GM12878 (cell line): ENCODE data around the gene LRCH2.

ENCODE experiments used
- CTCF ChIP-seq, 3 experiments: IDR thresholded peaks in 2 of 3; conservative IDR thresholded peaks in 1 of 3; 2 replicates each; pipeline ENCODE4 v1.5.1; 2011; ENCODE audit warnings: low read depth in 3 of 3, low read length in 3 of 3, mild to moderate bottlenecking in 3 of 3, control low read depth in 2 of 3, moderate library complexity in 2 of 3, inconsistent platforms in 1 of 3, mixed read lengths in 1 of 3; ENCODE audit not compliant: control insufficient read depth in 2 of 3, insufficient read depth in 1 of 3; ENCODE audit errors: extremely low read depth in 1 of 3
- MAX ChIP-seq: IDR thresholded peaks from 2 replicates; pipeline ENCODE4 v1.6.1; 2012; ENCODE audit warnings: low read depth, low read length, improper control_type of control experiment
- MEF2A ChIP-seq: IDR thresholded peaks from 2 replicates; pipeline ENCODE4 v1.6.1; 2011; ENCODE audit warnings: low read depth, mild to moderate bottlenecking, low read length, moderate library complexity; ENCODE audit not compliant: insufficient read depth
- RFX5 ChIP-seq: IDR thresholded peaks from 2 replicates; pipeline ENCODE4 v1.6.1; 2011; ENCODE audit warnings: low read depth, low read length, improper control_type of control experiment
- SMC3 ChIP-seq: IDR thresholded peaks from 2 replicates; pipeline ENCODE4 v1.6.1; 2011; ENCODE audit warnings: low read length, improper control_type of control experiment, borderline replicate concordance
- TAF1 ChIP-seq: IDR thresholded peaks from 2 replicates; pipeline ENCODE4 v1.6.1; 2011; ENCODE audit warnings: mild to moderate bottlenecking, low read depth, low read length, borderline replicate concordance
- YY1 ChIP-seq: IDR thresholded peaks from 2 replicates; pipeline ENCODE4 v1.6.1; 2011; ENCODE audit warnings: low read depth, mild to moderate bottlenecking, low read length
- TF ChIP-seq, protein P1 (sequence below): IDR thresholded peaks from 2 replicates; pipeline ENCODE4 v1.6.1; 2011; ENCODE audit warnings: low read depth, mild to moderate bottlenecking, low read length, moderate library complexity, borderline replicate concordance; ENCODE audit errors: extremely low read depth
- TF ChIP-seq, protein P2 (sequence below): IDR thresholded peaks from 2 replicates; pipeline ENCODE4 v1.6.1; 2011; ENCODE audit warnings: borderline replicate concordance, low read depth, mild to moderate bottlenecking, moderate library complexity, low read length; ENCODE audit not compliant: insufficient read depth, poor library complexity, severe bottlenecking

GRCh38 chrX:115189646-115190635 lies 44.0 kb downstream of the LRCH2 start:
- no peak for TF ChIP-seq MAX
- TF ChIP-seq, protein P1, sequence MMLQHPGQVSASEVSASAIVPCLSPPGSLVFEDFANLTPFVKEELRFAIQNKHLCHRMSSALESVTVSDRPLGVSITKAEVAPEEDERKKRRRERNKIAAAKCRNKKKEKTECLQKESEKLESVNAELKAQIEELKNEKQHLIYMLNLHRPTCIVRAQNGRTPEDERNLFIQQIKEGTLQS, result no peak
- TF ChIP-seq CTCF (IDR thresholded peaks at IDR 0.05 in 2 of 3, conservative IDR thresholded peaks at IDR 0.05 in 1 of 3; ENCODE audit: control insufficient read depth in 2 of 3, extremely low read depth in 1 of 3, insufficient read depth in 1 of 3, low read depth in 3 of 3, low read length in 3 of 3), result no peak
- TF ChIP-seq MEF2A, result no peak
- TF ChIP-seq TAF1, result no peak
- no peak for TF ChIP-seq SMC3
- TF ChIP-seq, protein P2, sequence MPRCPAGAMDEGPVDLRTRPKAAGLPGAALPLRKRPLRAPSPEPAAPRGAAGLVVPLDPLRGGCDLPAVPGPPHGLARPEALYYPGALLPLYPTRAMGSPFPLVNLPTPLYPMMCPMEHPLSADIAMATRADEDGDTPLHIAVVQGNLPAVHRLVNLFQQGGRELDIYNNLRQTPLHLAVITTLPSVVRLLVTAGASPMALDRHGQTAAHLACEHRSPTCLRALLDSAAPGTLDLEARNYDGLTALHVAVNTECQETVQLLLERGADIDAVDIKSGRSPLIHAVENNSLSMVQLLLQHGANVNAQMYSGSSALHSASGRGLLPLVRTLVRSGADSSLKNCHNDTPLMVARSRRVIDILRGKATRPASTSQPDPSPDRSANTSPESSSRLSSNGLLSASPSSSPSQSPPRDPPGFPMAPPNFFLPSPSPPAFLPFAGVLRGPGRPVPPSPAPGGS, result no peak
- no peak for TF ChIP-seq RFX5
- no peak for TF ChIP-seq YY1
